ENCODE data around the gene ESR1. TPM values are rescaled to one million over a fixed set of nuclear protein-coding genes. Genes with fewer than 3 reads are reported as not detected.
A peak's percentile ranks its signal among the peaks of the same experiment; 100 is the strongest.

The ESR1 gene
- total RNA-seq, 2 donors from 2014 or later = 0.47 to 0.67 TPM

DNA sequence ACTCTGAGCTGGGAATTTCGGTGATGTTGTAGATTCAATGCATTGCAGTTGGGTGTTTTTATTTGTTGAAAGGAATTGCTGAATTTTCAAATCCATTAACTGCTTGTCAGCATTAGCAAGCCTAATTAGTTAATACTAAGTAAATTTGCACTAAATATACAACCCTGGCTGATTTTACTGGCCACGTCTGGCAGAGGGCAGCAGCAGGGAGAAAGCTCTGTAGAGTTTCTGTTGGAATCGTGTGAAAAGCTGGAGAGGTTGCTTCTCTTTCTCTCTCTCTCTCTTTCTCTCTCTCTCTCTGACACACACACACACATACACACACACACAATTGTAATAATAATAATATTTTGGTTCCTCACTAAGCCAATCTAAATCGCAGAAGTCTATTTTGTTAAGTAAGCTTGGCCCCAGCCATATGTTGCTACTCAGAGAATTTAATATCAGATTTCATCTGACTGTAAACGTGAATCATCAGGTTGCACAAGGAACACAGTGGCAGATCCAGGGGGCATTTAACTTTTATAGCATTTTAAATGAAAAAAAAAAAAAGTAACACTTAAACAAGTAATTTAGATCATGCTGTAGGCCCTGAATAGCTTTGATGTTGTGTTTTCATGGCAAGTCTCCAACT is 289.5 kb downstream of the ESR1 start:
- Histone ChIP-seq H3K4me1 (peaks cover 0 to 31% of the 10 kb centered on the region in 2 donors), H3K27ac (no peak overlapping the region)
- TF ChIP-seq CTCF (IDR thresholded peaks at IDR 0.05) = no peak

GRCh38 chr6:152098683-152099082 is 291.2 kb downstream of the ESR1 start:
- H3K27me3 ChIP-seq = no peaks in the 10 kb centered on the region
- no peak for TF ChIP-seq CTCF (IDR thresholded peaks at IDR 0.05)
- H3K4me1 ChIP-seq = peaks cover 0 to 24% of the 10 kb centered on the region in 2 donors
- no peak overlapping the region for H3K27ac ChIP-seq
- H3K36me3 ChIP-seq = no peaks in the 10 kb centered on the region
- no peak for DNase-seq (ENCODE audit: low spot score)
- no peak overlapping the region for H3K4me3 ChIP-seq
- no peaks in the 10 kb centered on the region for H3K9me3 ChIP-seq

More for the DNA sequence above, 289.5 kb downstream of the ESR1 start:
- no peaks in the 10 kb centered on the region for H3K27me3 ChIP-seq
- no peak overlapping the region for H3K4me3 ChIP-seq
- no peak for DNase-seq (ENCODE audit: low spot score)
- no peaks in the 10 kb centered on the region for H3K36me3 ChIP-seq
- no peaks in the 10 kb centered on the region for H3K9me3 ChIP-seq

- no peak for TF ChIP-seq CTCF (IDR thresholded peaks at IDR 0.05)
- Histone ChIP-seq H3K9me3 (no peaks in the 10 kb centered on the region), H3K27ac (peak overlapping the region; percentile 24 to 55), H3K4me1 (peaks cover 0 to 22% of the 10 kb centered on the region in 2 donors), H3K4me3 (no peak overlapping the region), H3K27me3 (no peaks in the 10 kb centered on the region), H3K36me3 (no peaks in the 10 kb centered on the region)
- no peak for DNase-seq (ENCODE audit: low spot score)
Observed at GRCh38 chr6:152099446-152100182, 292.1 kb downstream of the ESR1 start.

DNA sequence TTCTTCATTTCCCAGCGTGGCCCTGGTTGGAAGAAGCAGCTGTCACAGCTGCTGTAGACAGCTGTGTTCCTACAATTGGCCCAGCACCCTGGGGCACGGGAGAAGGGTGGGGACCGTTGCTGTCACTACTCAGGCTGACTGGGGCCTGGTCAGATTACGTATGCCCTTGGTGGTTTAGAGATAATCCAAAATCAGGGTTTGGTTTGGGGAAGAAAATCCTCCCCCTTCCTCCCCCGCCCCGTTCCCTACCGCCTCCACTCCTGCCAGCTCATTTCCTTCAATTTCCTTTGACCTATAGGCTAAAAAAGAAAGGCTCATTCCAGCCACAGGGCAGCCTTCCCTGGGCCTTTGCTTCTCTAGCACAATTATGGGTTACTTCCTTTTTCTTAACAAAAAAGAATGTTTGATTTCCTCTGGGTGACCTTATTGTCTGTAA is 292.7 kb downstream of the ESR1 start:
- Histone ChIP-seq H3K36me3 (no peaks in the 10 kb centered on the region), H3K4me3 (no peak overlapping the region), H3K9me3 (no peaks in the 10 kb centered on the region), H3K4me1 (peaks cover 0 to 16% of the 10 kb centered on the region in 2 donors), H3K27me3 (no peaks in the 10 kb centered on the region), H3K27ac (peak overlapping the region; percentile 24 to 55)
- peak; percentile 80 for DNase-seq (ENCODE audit: low spot score)
- no peak for TF ChIP-seq CTCF (IDR thresholded peaks at IDR 0.05)

DNA sequence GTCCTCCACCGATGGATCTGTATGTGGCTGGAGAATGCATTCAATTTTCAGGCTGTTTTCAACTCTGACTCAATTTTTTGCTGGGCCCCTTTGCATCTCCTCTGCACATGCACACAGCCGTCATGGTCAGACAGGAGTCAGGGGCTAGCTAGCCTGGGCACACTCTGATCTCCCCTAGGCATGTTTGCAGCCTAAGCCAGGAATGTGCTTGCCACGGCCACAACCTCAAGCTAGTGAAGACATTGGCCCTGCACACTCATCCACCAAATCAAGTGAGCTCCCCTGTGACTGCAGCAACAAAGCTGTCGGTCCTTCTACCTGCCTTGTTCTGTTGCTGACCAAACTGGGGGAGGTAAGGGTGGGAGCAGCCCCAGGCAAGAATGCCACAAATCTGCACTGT is 300.5 kb downstream of the ESR1 start:
- H3K27me3 ChIP-seq = no peaks in the 10 kb centered on the region
- no peak overlapping the region for H3K4me3 ChIP-seq
- DNase-seq (ENCODE audit: low spot score) = no peak
- H3K36me3 ChIP-seq = no peaks in the 10 kb centered on the region
- H3K27ac ChIP-seq = no peak overlapping the region
- no peak for TF ChIP-seq CTCF (IDR thresholded peaks at IDR 0.05)
- H3K4me1 ChIP-seq = peaks cover 0 to 20% of the 10 kb centered on the region in 2 donors
- no peaks in the 10 kb centered on the region for H3K9me3 ChIP-seq
